Inflammatory macrophage treated with lipopolysaccharide for 4 hours (primary cell): ENCODE measurements around the gene CHIA.

Experiments
- DNase-seq: peaks from one replicate; pipeline ENCODE4 v3.0.0-alpha.2; 2020

The CHIA gene

DNA sequence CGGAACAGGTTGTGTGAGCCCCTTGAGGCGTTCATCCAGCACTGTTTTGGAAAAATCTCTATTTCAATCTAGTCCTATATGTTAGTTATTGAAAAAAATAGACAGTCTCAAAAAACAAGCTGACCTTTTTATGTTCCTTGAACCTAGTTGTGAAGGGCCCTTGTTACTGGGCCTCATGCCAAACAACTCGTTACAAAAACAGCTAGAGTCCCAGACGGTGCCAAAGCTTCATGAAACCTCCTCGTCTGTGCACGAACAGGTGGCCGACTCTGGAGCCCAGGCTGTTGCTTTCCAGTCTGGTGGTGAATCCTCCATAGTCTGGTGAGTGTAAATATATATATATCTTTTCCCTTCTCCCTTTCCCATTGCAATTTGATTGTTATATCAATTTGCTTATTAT is at the start of gene CHIA:
Gene CHIA, plus strand, starts transcription at position 222 of the 400 bp plus-strand sequence. CDS start 19,617 bp downstream, outside the sequence.
- no peak for DNase-seq

DNA sequence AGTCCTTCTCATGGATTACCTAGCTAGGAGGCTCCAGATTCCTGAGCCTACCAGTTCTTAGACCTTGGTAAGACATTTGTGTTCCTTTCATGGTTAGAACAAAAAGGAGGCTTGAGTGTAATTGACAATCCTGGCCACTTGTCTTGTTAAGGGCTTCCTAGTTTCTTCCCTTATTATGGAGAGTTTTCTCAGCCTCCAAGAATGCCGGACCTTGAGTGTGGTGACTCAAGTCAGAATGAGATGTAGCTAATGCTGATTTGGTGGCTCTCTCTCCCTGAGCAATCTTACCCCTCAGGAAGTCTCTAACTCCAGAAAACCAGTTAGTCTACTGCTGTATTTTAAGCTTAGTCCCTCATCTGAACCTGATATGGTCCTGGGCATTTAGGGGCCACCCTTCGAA is 48.9 kb upstream of the CHIA start:
- no peak for DNase-seq

DNA sequence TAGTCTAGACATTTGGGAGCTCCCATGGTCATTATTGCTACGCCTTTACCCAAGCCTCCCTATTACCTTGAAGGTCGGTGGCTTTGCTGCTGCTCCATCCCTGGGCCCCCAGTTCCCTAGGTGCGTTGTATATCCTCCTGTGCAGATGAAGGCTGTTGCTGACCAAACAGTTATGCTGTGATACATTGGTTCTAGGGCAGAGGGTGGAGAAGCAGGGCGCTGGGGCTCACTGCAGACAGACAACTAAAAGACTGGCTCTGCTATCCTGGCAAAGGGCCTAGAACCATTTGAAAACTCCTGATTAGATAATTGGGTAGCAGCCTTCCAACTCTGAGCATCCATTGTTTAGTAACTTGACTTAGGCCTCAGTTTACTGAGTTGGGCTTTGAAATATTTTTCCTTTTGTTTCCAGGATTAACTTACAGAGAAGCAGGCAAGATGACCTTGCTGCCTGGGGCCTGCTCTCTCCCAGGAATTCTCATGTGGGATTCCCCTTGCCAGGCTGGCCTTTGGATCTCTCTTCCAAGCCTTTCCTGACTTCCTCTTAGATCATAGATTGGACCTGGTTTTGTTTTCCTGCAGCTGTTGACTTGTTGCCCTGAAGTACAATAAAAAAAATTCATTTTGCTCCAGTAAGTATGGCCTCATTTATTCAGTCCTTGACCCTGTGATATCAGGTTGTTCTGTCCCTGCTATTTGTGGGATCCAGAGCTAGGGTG is 47.7 kb upstream of the CHIA start:
- DNase-seq: no peak

DNA sequence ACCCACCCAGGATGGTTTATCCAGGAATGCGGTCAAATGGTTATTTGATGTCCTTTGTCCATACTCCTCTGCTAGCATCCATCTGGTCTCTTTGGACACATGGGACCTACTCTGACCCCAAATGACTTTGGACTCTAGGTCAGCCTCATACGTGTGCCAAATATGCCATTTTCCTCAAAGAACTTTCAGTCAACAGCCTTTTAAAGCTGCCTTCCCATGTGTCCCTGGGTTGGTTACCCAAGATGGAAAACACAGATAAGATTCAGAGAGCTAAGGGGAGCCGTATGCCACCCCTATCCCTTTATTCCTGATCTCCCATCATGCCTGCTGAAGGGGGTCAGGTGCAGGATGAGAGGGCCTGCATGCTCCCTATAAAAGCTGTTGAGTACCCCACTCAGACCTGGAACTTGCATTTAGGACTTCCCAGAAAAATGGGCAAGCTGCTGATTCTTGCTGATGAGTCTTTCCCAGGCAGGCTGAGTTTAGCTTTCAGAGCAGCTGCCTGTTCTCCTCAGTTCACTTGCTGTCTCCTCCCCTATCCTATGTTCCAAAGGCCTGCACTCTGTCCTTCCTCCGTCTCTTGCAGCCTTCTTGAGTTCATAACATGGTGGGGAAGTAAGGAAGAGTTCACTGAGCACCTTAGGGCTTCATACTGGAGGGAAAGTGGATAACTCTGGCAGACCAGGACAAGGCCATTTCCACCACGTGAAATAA is 43.4 kb upstream of the CHIA start:
- no peak for DNase-seq

DNA sequence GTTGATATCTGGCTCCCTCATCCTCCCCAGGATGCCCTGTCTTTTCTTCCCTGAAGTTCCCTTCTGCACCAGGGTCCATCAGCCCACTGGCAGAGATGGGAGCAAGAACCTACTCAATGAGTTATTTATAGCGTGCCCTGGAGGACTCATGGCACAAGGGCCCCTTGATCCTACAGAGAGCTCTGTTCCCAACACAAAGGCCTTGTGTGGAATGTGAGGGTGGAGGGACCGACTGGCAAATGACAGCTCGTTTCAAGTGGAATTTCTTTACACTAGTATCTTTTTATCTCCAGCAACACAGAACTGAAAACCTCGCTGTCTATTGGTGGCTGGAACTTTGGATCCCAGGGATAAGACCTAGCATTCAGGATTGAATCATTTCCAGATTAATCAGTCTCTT is 40.7 kb upstream of the CHIA start:
- DNase-seq: no peak

DNA sequence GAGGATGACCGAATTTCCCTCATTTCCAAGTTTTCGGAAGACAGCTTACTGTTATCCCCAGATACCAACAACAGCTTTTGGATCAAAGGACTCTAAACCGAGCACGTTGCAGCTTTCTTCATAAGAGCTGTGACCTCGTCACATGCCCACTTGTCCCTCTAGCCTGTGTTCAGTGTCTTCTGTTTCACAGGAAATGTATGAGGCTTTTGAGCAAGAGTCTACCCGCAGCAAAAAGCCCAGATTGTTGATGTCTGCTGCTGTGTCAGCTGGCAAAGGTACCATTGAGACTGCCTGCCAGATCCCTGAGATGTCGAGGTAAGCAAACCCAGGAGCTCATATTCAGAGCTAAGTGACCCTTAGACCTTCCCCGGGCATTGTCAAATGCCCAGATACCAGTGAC is 39.1 kb upstream of the CHIA start:
- no peak for DNase-seq

DNA sequence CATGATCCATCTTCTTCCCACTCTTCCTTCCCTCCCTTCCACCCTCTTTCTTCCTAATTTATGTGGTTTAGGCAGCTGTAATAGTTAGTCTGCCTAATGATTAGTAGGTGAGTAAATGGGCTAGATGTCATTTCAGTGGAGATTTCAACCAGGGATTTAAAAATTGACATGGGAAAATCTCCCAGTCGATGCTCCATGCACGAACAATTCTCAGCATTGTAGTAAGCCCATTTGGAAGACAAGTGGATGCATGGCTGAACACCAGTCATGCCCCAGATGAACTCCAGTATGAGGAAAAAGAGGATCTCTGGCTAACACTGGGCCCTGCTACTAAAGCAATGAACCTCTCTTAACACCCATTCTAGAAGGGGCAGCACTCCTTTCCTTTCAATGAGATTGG is 37.9 kb upstream of the CHIA start:
- no peak for DNase-seq

DNA sequence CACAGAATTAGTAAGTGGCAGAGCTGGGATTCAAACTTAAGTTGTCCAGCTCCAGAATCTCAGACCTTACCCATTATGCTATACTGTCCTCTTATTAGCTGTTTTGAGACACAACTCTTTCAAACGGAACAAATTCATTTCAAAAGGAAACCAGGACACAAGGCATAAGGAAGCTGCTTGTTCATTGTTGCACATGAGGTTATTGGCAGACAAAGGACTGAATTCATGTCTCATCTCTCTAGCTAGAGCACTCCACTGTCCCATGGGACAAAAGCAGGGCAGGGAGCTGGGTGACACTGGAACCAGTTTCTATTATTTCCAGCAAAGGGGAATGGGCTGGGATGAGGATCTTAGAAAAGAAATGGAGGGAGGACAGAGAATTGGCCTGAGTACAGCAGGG is 36.8 kb upstream of the CHIA start:
- DNase-seq: no peak

DNA sequence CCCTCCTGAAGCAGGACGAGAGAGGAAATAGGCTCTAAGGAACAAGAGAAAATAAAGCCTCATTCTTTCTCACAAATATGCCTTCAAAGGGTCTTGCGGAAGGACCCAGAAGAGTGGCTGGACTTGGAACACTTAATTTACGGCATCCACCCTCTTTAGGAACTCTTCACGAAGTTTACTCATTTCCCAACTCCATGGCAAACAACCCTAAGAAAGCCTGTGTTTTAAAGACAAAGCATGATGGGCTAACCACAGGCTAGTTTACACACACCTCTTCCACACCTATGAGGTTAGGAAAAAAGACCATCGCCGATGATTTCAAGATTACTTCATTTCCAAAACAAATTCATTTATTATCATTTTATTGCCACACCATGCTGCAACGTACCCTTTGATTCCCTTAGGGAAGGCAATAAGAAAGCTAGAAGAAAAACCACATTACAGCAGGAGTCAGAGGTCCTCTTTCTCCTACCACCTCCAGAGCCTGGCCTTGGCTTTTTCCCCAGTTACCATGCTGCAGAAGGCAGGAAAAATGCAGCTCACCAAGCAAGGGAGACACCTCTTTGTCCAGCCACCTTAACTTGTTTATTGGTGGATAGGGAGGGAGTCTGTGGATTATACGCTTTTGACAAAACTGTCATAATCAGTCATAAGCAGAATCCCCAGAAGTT is 33.5 kb upstream of the CHIA start:
- no peak for DNase-seq

DNA sequence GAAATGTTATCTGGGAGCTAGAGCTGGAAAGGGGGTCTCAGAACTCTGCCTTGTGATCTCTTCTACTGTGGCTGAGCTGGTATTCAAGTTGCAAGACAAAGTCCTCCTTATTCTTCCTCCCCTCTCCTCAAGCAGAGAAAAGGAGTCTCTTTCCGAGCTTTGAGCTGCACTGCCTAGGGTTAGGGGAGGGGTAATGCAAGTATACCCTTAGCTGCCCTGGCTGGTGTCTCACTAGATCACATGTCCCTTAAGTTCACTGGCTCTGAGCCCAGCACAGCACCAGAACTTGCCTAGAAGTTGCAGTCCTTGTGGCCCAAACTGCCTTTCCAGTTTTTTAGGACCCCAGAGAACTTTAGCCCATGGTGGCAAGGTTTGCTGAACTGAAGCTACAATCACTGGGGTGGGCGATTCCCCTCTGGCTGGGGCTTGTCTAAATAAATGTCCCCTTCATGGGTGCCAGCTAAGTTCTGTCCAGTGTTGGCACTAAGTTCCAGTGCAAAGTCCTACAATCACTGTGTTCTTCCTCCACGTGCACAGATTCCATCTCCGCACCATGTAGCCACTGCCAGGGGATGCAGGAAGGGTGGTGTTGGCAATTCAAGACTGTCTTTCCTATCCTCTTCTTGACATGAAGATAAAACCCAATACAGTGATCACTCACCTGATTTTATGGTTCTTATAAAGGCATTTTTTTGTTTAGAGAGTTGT is 22.7 kb upstream of the CHIA start:
- no peak for DNase-seq

DNA sequence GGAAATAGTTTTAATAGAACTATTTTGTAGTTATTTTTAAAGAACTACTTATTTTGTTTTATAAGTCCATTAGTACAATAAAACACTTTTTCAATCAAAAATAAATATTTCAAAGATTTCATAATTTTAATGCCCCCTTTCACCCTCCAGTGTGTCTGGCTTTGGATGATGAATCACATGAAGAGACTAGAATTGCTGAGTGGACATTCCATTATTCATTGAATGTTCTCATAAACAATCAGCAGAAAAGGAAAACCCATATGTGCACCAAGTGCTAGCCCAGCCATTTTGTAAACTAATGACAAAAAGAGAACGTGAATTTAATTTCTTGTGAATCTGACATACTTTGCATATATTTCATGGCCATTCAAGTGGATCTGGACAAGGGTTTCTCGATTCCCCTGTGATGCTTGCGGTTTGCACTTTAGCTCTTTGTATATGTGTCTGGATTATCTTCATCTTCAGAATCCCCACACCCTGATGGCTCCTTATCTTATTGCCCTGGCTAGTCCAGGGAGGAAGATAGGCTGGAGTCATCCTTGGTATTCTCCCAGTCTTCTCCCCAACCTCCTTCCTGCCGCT is 20.7 kb upstream of the CHIA start:
- no peak for DNase-seq

DNA sequence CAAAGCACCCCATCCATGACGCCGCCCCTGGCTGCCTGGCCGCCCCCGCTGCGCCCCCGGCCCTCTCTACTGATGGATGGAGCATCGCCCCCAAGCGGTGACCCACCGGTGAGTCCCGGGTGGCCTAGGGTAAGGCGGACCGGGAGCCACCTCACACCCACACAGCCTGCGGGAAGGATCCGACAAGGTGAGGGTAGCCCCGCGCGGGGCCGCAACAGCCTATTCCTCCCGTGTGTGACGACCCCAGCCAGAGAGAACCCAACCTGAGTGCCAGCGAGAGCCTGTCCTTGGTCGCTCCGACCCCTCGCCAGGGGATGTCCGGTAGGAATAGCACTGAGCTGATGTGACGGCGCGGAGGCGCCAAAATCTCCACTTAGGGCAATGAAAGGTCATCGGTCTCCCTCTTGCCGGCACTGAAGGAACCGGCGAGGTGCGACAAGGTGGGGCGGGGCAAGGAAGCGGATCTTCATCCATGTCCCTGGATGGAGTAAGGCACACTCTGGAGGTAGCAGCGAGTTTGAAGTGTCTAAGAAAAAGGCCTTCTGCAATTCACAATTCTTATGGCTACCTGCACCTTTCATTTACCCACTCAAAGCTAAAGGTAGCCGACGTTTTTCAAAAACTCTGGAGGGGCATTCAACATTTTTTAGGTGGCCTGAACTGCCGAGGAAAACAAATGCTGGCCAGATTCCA is 19.7 kb upstream of the CHIA start:
- DNase-seq: no peak

DNA sequence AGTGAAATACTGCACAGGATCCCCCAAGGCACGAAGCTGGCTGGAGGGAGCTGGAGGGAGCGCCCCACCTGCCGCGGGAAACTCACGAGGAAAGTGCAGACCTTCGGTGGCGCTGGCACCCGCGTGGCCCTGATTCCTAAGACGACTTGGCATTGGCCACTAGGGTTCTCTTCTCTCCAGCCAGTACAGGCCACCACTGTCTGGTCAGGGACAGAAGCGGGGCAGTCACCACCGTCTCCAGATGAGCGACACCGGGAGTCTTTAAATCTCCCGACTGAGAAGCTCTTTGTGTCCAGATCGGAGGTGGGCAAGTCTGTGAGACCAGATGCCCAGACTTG is 19.2 kb upstream of the CHIA start:
- no peak for DNase-seq

DNA sequence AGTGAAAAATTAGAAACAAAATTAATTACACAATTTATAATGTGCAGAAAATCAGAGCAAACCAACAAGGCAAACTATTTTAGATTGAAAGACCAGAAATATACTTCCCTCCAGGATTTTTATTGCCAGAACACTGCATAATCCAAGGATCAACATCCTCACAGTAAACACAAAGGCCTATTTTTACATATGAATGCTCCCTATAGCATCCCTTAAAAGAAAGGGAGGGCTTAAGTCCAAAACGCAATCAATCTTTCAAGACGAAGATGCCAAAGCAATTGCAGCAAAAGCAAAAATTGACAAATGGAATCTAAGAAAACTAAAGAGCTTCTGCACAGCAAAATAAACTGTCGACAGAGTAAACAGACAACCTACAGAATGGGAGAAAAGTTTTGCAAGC is 18.6 kb upstream of the CHIA start:
- DNase-seq: no peak

DNA sequence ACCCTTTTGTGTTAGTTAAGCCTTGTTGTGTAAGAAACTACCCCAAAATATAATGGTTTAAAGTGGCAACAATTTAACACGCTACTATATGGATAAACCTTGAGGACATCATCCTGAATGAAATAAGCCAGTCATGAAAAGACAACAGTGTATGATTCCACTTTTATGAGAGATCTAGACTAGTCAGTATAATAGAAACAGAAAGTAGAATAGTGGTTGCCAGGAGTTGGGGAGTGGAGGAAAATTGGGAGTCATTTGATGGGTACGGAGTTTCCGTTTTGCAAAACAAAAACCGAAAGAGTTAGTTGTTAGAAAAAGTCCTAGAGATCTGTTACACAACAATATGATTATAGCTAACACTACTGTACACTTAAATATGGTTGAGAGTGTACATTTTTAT is 16.0 kb upstream of the CHIA start:
- peak; percentile 82 for DNase-seq

DNA sequence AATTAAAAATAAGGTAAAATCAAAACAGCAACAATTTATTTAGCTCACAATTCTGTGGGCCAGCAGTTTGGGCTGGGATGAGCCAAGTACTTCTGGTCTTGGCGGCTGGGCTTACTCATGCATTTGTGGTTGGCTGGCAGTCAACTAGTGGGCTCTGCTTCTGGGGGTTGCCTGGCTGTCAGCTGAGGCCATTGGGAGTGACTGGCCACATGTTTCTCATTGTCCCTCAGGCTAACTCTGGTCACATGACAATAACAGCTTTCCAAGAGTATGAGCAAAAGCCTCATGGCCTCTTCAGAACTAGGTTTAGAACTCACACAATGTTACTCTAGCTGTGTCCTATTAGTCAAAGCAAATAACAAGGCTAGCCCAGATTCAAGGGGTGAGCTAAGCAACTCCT is 15.6 kb upstream of the CHIA start:
- peak; percentile 74 for DNase-seq

DNA sequence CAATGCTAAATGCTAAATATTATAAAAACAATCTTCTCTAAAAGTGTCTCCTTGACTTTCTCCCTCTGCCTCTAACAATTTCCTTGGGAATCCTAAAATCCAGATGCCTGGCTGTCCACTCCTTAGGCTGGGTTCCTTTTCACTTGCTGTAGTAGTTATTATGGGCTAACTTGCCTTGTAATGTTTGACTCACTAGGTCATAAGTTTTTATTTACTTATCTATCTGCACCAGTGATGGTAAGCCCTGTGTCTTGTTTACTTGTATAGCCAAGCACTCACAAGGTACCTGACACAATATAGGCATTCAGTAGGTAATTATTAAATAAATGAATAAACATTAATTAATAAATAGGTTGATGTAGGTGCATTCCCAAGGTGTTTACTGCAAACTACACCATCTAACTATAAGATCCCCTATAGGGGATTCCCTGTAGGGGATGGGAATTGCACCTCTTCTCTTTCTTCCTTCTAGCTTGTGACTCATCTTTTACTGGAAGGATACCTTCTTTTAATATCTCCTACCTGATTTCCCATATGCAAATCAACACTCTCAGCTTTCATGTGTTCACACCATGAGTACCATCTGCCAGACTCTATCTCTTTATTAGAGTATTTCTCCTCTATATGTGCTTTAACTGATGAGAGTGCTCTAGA is 14.7 kb upstream of the CHIA start:
- DNase-seq: no peak

DNA sequence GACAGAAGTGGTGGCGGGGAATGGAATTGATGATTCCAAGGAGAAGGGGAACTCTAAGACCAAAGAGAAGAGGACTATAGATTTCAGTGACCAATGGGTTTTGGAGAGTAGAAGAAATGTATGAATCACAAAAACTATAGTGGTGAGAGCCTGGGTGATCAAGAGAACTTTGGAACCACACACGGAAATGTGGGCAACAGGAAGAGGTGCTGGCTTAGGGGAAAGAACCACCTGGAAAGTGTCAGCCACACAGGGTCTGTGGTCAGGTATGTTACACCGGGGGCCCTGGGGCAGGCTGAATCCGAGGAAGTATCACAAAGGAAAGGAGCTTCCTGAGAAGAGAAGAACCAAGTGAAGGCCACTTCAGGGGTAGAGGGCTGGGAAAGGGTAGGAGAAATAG is 11.5 kb upstream of the CHIA start:
- DNase-seq: no peak

DNA sequence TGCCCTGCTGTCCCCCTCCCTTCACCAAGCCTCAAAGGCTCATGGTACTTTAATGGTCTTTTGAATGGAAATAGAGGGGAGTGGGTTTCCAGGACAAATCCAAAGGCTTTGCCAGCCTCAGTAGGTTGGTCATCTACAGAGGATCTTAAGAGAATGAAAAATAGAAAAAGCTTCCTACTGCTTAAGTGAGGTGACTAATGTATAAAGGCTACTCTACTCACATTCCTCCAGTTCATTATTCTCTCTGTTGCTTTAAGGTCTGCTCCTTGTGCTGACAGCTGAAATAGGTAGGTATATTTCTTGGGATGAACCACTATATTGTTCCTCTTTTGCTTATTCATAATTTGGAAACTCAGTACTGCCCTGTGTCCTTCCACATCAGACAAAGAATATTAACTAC is 10.4 kb upstream of the CHIA start:
- DNase-seq: no peak

DNA sequence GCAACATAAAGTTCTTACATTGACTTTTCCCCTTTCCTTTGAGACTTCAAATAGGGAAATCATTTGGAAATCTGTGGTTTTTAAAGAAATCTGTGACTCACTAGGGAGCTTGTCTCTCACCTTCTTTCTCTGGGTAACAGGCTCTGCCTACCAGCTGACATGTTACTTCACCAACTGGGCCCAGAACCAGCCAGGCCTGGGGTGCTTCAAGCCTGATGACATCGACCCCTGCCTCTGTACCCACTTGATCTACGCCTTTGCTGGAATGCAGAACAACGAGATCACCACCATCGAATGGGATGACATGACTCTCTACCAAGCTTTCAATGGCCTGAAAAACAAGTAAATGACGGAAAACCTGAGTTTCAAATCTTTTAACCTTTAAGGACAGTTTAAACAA is 9.2 kb upstream of the CHIA start:
- DNase-seq: peak; percentile 47

DNA sequence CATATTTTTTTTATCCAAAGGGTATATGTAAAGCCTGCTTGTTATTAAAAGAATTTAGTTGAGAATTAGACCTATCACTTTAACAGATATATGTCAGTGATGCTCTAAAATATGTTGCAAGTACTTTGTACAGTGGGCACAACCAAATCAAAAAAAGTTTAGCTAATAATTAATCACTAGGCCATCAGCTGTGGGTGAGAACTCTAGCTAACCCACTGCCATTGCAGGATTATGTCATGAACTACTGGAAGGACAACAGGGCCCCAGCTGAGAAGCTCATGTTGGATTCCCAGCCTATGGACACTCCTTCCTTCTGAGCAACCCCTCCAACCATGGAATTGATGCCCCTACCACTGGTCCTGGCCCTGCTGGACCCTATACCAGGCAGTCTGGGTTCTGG is 6.8 kb upstream of the CHIA start:
- no peak for DNase-seq

DNA sequence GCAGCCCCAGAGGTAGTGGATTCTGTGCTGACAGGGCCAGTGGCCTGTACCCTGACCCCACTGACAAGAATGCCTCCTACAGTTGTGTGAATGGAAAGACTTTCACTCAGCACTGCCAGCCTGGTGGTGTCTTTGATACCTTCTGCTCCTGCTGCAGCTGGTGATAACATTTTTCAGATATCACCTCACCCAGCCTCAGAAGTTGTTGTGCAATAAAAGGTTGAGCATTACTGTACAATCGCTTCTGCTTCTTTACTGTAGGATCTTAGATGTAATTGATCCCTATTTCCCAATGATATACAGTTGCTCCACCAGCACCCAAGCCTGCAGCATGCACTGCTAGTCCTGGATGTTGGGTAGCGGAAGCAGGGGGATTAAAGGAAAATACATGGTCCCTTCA is 4.8 kb upstream of the CHIA start:
- no peak for DNase-seq
